Measurements from ENCODE around the gene CNTFR.

CNTFR gene

GRCh38 chr9:34522091-34522887, 67.2 kb downstream of the CNTFR start:
- no peak for DNase-seq

GRCh38 chr9:34521406-34522045, 68.0 kb downstream of the CNTFR start:
- no peak for DNase-seq

- no peak for DNase-seq
Measured at GRCh38 chr9:34520505-34521385, 68.8 kb downstream of the CNTFR start.

GRCh38 chr9:34520096-34520495, 69.4 kb downstream of the CNTFR start:
- DNase-seq, result no peak

- no peak for DNase-seq
Measured at GRCh38 chr9:34519321-34520020, 70.1 kb downstream of the CNTFR start.

- no peak for DNase-seq
Measured at GRCh38 chr9:34518896-34519295, 70.6 kb downstream of the CNTFR start.

GRCh38 chr9:34518110-34518616, 71.4 kb downstream of the CNTFR start:
- DNase-seq, result no peak

GRCh38 chr9:34517185-34517584, 72.3 kb downstream of the CNTFR start:
- DNase-seq, result no peak

- no peak for DNase-seq
Measured at GRCh38 chr9:34515959-34516358, 73.6 kb downstream of the CNTFR start.

- no peak for DNase-seq
Measured at GRCh38 chr9:34514816-34515215, 74.7 kb downstream of the CNTFR start.

- no peak for DNase-seq
Measured at GRCh38 chr9:34514401-34514800, 75.1 kb downstream of the CNTFR start.

- DNase-seq, result no peak
Measured at GRCh38 chr9:34513567-34514214, 75.8 kb downstream of the CNTFR start.

- DNase-seq, result no peak
Measured at GRCh38 chr9:34512131-34513078, 77.1 kb downstream of the CNTFR start.

- no peak for DNase-seq
Measured at GRCh38 chr9:34510497-34511468, 78.7 kb downstream of the CNTFR start.

- no peak for DNase-seq
Measured at GRCh38 chr9:34508951-34509350, 80.6 kb downstream of the CNTFR start.

GRCh38 chr9:34508463-34508862, 81.1 kb downstream of the CNTFR start:
- no peak for DNase-seq

GRCh38 chr9:34507966-34508365, 81.6 kb downstream of the CNTFR start:
- no peak for DNase-seq

- no peak for DNase-seq
Measured at GRCh38 chr9:34507556-34507955, 82.0 kb downstream of the CNTFR start.

- no peak for DNase-seq
Measured at GRCh38 chr9:34506623-34507022, 82.9 kb downstream of the CNTFR start.
